AG04450 (cell line): ENCODE measurements around the gene ZC3H6. TPM values are rescaled to one million over a fixed set of nuclear protein-coding genes. Genes with fewer than 3 reads are reported as not detected.

Experiments
- CTCF ChIA-PET: fragments of 300-600, 350-600 bp; formaldehyde crosslinking; extraction: SDS; loops from one replicate; lab custom pipeline; 2022; ENCODE audit warnings: antibody characterized with exemption, inconsistent platforms; lab: Charles Lee
- POLR2A ChIA-PET: fragments of 350-600 bp; formaldehyde crosslinking; extraction: SDS; loops from one replicate; lab custom pipeline; 2021; ENCODE audit warnings: antibody characterized with exemption, inconsistent platforms; lab: Yijun Ruan, JAX
- DNase-seq: peaks from one replicate; pipeline ENCODE4 v3.0.0-alpha.2; 2011; ENCODE audit warnings: low read depth, low spot score
- H3K27ac ChIP-seq: one replicate; pipeline ENCODE4 v1.5.1; 2012; ENCODE audit warnings: low read depth, low read length, control low read depth
- H3K27me3 ChIP-seq: one replicate; pipeline ENCODE4 v1.6.0; 2012; ENCODE audit warnings: low read length; ENCODE audit not compliant: control insufficient read depth, insufficient read depth
- H3K4me3 ChIP-seq: 2 replicates; pipeline ENCODE4 v1.5.1; 2011; ENCODE audit warnings: mild to moderate bottlenecking, low read depth, low read length, control low read depth
- H3K9me3 ChIP-seq: 2 replicates; pipeline ENCODE4 v1.5.1; 2012; ENCODE audit warnings: low read length; ENCODE audit not compliant: control insufficient read depth, insufficient read depth
- polyA plus RNA-seq: library from polyadenylated mRNA; depleted of rRNA; stranded (reverse); fragments of >200 nt; gene quantifications from 2 replicates; pipeline ENCODE4 v1.2.3, GENCODE V29; 2011
- TF ChIP-seq, protein P1 (sequence below): IDR thresholded peaks from 2 replicates; pipeline ENCODE4 v1.5.1; 2011; ENCODE audit warnings: low read depth, low read length, control low read depth, inconsistent platforms

Gene ZC3H6
- polyA plus RNA-seq, 1 experiment: 1.5 TPM

DNA sequence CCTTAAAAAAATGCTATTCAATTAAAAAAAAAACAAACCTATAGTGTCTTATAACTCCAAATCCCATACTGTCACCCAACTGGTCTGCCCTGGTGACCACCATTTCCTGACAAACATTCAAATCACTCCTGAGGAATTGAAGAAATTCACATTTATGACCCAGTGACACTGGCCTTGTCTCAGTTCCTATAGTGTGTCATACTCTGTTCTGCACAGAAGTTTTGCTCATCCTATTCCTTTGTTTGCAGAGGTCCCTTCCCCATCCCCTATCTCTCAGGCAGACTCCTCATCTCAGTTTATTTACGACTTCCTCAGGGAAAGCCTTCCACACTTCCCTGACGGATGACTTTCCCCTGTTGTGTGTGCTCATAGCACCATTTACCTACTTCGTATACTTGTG, 14.7 kb downstream of the ZC3H6 start:
- CTCF ChIA-PET: no interaction called here
- no peaks in the 10 kb centered on the region for H3K27me3 ChIP-seq
- no peaks in the 10 kb centered on the region for H3K9me3 ChIP-seq
- H3K27ac ChIP-seq: no peak overlapping the region
- no peak for DNase-seq
- no peak overlapping the region for H3K4me3 ChIP-seq
- POLR2A ChIA-PET: no interaction called here
- TF ChIP-seq, protein P1, sequence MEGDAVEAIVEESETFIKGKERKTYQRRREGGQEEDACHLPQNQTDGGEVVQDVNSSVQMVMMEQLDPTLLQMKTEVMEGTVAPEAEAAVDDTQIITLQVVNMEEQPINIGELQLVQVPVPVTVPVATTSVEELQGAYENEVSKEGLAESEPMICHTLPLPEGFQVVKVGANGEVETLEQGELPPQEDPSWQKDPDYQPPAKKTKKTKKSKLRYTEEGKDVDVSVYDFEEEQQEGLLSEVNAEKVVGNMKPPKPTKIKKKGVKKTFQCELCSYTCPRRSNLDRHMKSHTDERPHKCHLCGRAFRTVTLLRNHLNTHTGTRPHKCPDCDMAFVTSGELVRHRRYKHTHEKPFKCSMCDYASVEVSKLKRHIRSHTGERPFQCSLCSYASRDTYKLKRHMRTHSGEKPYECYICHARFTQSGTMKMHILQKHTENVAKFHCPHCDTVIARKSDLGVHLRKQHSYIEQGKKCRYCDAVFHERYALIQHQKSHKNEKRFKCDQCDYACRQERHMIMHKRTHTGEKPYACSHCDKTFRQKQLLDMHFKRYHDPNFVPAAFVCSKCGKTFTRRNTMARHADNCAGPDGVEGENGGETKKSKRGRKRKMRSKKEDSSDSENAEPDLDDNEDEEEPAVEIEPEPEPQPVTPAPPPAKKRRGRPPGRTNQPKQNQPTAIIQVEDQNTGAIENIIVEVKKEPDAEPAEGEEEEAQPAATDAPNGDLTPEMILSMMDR: no peak

DNA sequence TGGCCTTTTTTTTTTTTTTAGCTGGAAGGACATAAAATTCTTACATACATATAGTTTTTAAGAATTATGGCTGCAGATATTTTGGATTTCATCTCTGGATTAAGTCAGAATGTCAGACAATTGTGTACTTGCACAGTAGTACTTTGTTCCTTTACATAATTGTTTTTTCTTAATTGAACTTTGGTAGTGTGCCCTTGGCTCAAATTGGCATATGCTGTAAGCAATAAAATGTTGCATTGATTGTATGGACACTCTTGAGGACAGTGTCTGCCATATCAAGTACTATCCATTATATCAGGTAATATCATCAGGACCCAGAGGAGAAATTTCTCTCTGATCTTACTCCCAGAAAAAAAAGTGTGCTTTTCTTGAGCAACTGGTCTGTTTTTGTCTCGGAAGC, 15.3 kb downstream of the ZC3H6 start:
- ChIA-PET POLR2A (no interaction called here), CTCF (interaction anchor here (0.6 kb wide), 1 partner anchor 22 kb away, joined by 4 read pairs; no protein-coding TSS in a partner anchor)
- Histone ChIP-seq H3K4me3 (no peak overlapping the region), H3K27me3 (no peaks in the 10 kb centered on the region), H3K9me3 (no peaks in the 10 kb centered on the region), H3K27ac (no peak overlapping the region)
- no peak for DNase-seq
- TF ChIP-seq, protein P1: no peak

DNA sequence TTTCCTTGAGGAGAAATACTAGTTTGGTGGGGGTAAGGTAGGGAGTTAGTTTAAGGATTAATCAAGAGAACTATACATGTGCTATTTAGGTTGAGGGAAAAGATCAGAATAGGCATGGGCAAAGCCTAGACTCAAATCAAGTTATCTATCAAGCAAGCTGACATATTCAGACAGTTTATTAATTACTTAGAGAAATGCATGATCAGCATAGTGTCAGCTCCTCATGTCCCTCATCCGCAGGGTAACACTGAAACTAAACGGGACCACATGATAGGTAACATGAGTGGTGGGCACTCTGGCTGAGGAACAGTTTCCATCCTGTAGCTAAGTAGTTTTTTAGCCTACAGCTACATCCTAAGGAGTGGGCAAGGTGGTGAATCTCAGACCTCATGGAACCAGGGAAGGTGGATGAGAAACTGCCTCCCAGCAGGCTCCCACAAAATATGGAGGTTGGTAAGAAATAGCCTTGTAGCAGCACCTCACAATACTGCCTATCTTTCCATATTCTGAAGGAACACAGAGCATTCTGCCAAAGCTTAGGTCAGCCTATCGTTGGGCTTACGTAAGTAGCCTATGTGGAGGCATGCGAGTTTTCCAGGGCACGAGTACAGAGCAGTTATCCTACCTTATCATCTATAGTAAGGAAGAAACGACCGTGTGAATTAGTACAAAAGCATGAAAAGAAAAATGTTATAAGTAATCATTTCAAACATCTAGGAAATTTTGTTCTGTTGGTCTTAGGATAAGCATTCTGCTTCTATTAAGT, 18.4 kb downstream of the ZC3H6 start:
- Histone ChIP-seq H3K27ac (no peak overlapping the region), H3K27me3 (no peaks in the 10 kb centered on the region), H3K4me3 (no peak overlapping the region), H3K9me3 (no peaks in the 10 kb centered on the region)
- POLR2A ChIA-PET: interaction anchor here (0.6 kb wide), 1 partner anchor 245 kb away, joined by 13 read pairs; no protein-coding TSS in a partner anchor
- CTCF ChIA-PET: no interaction called here
- no peak for DNase-seq
- TF ChIP-seq, protein P1: no peak

DNA sequence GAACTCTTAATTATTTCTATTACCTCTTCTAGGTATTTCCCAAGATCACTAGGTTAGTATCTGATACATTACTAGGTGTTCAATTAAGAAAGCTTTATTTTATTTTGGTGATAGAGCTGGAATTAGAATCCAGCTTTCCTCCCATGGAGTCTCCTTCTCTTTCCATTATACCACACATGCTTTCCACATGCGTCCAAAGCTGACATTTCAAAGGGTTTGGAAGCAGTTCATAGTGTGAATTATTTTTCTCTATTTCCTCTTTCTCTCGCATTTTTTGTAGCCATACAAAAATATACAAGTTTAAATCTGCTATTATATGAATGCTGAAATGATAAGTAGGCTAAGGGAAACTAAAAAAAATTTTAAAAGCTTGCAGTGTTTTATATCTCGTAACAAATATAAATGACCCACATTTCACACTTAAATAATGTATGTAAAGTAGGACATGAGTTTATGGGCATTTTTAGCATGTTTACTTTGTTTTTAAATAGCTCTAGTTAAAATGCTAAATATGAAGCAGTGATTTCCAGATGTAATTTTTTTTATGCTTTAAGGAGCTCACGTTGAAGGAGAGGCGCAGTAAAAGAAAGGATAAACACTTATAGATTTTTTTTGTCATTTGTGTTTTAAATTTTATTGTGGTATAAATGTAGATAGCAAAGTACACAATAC, 20.1 kb downstream of the ZC3H6 start:
- no peak for DNase-seq
- H3K27me3 ChIP-seq: no peaks in the 10 kb centered on the region
- H3K27ac ChIP-seq: no peak overlapping the region
- H3K9me3 ChIP-seq: no peaks in the 10 kb centered on the region
- ChIA-PET POLR2A (no interaction called here), CTCF (no interaction called here)
- TF ChIP-seq, protein P1: no peak
- H3K4me3 ChIP-seq: no peak overlapping the region

DNA sequence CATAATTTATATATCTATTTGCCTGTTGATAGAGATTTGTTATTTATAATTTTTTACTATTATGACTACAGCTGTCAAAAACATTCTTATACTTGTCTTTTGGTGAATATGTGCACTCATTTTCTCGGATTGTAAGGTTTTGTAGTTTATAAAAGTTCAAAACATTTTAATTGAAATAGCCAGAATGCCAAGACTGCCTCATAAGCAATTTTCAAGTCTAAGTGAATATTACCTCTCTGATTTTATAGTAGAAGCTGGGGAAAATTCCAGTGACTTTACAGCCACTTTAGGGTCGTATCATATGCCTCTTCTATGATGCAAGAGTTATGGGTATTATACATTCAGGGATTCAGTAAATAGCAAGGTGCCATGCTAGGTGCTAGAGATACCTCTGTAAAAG, 21.0 kb downstream of the ZC3H6 start:
- H3K27ac ChIP-seq: no peak overlapping the region
- ChIA-PET POLR2A (no interaction called here), CTCF (no interaction called here)
- DNase-seq: no peak
- H3K27me3 ChIP-seq: no peaks in the 10 kb centered on the region
- TF ChIP-seq, protein P1: no peak
- no peaks in the 10 kb centered on the region for H3K9me3 ChIP-seq
- no peak overlapping the region for H3K4me3 ChIP-seq
